Large intestine (tissue), 3 donors: ENCODE data around the gene MAP6D1. TPM values are rescaled to one million over a fixed set of nuclear protein-coding genes. Genes with fewer than 3 reads are reported as not detected.
"Not testable (repeated sequence)": the region's sequence is repeated elsewhere in the genome, so short reads cannot be mapped to it uniquely, and the experiment has no call there.

Experiments
- DNase-seq, 2 donors: peaks; one replicate each; pipeline versions ENCODE4 v3.0.0 to v3.0.0-alpha.2; 2013
- H3K27ac ChIP-seq: one replicate; pipeline ENCODE4 v1.5.1; 2013; ENCODE audit warnings: low read length
- H3K27me3 ChIP-seq: 2 replicates; pipeline ENCODE4 v1.6.1; 2013; ENCODE audit warnings: low read length; ENCODE audit not compliant: control insufficient read depth, insufficient read depth
- H3K36me3 ChIP-seq: 2 replicates; pipeline ENCODE4 v1.6.1; 2013; ENCODE audit warnings: low read length; ENCODE audit not compliant: control insufficient read depth, insufficient read depth
- H3K4me1 ChIP-seq: one replicate; pipeline ENCODE4 v1.6.1; 2013; ENCODE audit warnings: low read length; ENCODE audit not compliant: control insufficient read depth, insufficient read depth
- H3K4me3 ChIP-seq: one replicate; pipeline ENCODE4 v1.5.1; 2013; ENCODE audit warnings: low read length
- H3K9me3 ChIP-seq: one replicate; pipeline ENCODE4 v1.6.1; 2013; ENCODE audit warnings: mild to moderate bottlenecking, low read depth, low read length, moderate library complexity; ENCODE audit not compliant: control insufficient read depth
- WGBS: methylation state at CpG from one replicate; pipeline ENCODE4 v1.1.5; 2013; ENCODE audit warnings: low lambda C conversion rate; ENCODE audit not compliant: insufficient coverage; 5-methylcytosine and 5-hydroxymethylcytosine counted together
- polyA plus RNA-seq: library from polyadenylated mRNA; unstranded; fragments of 120-200 nt; gene quantifications from one replicate; pipeline ENCODE4 v1.2.1, GENCODE V29; 2013

The MAP6D1 gene
- polyA plus RNA-seq, 1 donor = 1.5 TPM

DNA sequence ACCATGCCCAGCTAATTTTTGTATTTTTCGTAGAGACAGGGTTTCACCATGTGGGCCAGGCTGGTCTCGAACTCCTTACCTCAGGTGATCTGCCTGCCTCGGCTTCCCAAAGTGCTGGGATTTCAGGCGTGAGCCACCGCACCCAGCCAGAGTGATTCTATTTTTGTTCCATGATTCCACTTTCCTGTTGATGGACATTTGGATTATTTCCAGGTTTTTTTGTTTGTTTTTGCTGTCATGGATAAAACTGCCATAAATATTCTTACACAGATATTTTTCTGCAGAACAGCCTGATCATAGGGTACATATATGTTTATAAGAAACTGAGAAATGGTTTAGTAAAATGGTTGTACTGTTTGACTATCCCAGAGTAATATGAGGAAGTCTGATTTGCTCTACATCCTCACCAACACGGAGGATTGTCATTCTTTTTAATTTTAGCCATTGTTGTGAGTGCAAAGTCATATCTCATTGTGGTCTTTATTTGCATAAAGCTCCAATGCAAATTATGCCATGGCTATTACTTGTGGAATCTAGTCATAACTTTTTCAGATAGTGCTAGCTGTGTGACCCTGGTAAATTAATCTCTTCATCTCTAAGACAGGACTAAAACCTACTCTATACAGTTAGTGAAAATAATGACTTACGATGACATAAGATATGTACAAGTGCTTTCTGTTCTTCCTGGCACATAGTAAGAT lies 42.7 kb downstream of the MAP6D1 start:
- WGBS = 93% methylated on average over 3 of the region's 7 CpGs
- no peaks in the 10 kb centered on the region for H3K4me1 ChIP-seq
- H3K4me3 ChIP-seq = no peak overlapping the region
- no peak overlapping the region for H3K27ac ChIP-seq
- H3K9me3 ChIP-seq = no peaks in the 10 kb centered on the region
- H3K36me3 ChIP-seq = peaks cover 57% of the 10 kb centered on the region
- no peaks in the 10 kb centered on the region for H3K27me3 ChIP-seq
- DNase-seq = no peak

DNA sequence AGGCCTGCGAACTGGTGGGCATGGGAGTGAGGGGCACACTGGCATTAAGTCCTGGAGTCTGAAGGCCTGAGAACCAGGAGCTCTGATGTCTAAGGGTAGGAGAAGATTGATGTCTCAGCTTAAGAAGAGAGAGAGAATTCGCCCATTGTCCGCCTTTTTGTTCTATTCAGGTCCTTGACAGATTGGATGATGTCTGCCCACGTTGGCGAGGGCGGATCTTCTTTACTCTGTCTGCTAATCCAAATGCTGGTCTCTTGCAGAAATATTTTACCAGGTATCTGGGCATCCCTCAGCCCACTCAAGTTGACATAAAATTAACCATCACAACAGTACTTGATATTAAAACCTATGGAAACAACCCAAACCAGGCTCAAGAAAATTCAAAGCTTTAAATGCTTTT lies 44.1 kb downstream of the MAP6D1 start:
- H3K9me3 ChIP-seq = no peaks in the 10 kb centered on the region
- no peak overlapping the region for H3K27ac ChIP-seq
- no peak for DNase-seq
- H3K4me3 ChIP-seq = no peak overlapping the region
- no peaks in the 10 kb centered on the region for H3K4me1 ChIP-seq
- 95% methylated on average over 3 of the region's 6 CpGs for WGBS
- H3K36me3 ChIP-seq = peaks cover 57% of the 10 kb centered on the region
- no peaks in the 10 kb centered on the region for H3K27me3 ChIP-seq

DNA sequence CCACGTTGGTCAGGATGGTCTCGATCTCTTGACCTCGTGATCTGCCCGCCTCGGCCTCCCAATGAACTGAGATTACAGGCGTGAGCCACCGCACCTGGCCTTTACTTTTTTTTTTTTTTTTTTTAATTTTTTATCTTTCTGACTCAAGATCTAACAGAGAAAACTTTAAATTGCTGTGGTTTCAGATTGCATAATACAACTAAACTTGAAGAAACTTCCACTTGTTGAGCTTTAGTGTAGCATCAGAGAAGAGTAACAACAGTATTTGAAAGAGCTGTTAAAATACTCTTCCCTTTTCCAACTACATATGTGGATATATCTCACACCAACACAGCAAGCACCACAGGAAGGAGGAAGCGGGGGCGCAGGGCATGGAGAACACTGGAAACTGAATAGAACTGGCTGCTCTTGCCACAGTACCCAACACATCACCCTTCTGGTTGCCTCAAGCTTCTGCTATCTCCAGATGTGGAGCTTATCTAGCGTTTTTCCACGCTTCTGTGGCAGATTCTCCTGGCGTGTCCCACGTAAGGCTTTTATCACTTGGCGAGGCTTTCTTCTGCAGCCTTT lies 45.4 kb downstream of the MAP6D1 start:
- WGBS = no CpG with 5 or more reads among the region's 14 CpGs

DNA sequence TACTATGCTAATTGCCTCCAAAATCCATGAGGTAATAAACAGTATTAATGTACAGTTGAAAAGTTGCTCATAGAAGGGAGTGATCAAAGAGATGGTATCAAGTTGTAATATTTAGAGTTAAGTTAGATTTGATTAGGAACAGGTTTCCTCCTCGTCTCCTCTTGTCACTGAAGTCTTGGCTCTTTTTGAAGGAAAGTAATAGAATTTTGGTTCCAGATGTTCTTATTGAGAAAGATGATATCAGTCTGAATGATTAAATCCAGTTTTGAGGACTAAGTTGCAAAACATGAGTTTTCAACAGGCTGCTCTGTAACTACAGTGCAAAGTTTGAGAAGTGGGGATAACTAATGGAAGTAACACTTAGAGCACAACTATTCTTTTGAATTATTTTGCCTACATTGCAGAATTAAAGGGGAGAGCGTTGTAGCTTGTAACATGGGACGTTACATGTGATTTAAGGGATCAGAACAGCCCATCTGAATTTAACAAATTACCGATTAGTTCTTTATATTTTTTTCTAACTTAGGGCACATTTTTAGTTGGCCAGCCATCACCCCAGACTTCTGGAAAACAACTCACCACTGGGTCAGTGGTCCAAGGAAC lies 48.3 kb downstream of the MAP6D1 start:
- Histone ChIP-seq H3K27ac (no peak overlapping the region), H3K9me3 (no peaks in the 10 kb centered on the region), H3K4me1 (no peaks in the 10 kb centered on the region), H3K27me3 (no peaks in the 10 kb centered on the region), H3K36me3 (peaks cover 59% of the 10 kb centered on the region), H3K4me3 (no peak overlapping the region)
- DNase-seq = no peak
- 100% methylated on average over 1 of the region's 4 CpGs for WGBS

More for the DNA sequence above, 45.4 kb downstream of the MAP6D1 start:
- H3K27me3 ChIP-seq = no peaks in the 10 kb centered on the region
- no peak overlapping the region for H3K27ac ChIP-seq
- no peak overlapping the region for H3K4me3 ChIP-seq
- no peaks in the 10 kb centered on the region for H3K4me1 ChIP-seq
- no peak for DNase-seq
- no peaks in the 10 kb centered on the region for H3K9me3 ChIP-seq
- H3K36me3 ChIP-seq = peaks cover 57% of the 10 kb centered on the region

DNA sequence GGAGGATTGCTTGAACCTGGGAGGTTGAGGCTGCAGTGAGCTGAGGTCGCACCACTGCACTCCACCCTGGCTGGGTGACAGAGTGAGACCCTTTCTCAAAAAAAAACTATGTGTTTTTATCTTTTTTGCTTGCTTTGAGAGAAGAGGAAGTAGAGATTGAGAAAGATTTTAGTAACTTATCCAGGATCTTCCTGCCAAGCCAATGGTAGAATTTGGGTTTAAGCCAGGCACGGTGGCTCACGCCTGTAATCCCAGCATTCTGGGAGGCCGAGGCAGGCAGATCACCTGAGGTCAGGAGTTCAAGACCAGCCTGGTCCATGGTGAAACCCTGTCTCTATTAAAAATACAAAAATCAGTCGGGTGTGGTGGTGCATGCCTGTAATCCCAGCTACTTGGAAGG lies 48.9 kb downstream of the MAP6D1 start:
- not testable (repeated sequence) for DNase-seq, H3K9me3 ChIP-seq, H3K27ac ChIP-seq, H3K4me1 ChIP-seq, H3K27me3 ChIP-seq, H3K4me3 ChIP-seq
- no CpG with 5 or more reads among the region's 5 CpGs for WGBS
- H3K36me3 ChIP-seq = peaks cover 59% of the 10 kb centered on the region

DNA sequence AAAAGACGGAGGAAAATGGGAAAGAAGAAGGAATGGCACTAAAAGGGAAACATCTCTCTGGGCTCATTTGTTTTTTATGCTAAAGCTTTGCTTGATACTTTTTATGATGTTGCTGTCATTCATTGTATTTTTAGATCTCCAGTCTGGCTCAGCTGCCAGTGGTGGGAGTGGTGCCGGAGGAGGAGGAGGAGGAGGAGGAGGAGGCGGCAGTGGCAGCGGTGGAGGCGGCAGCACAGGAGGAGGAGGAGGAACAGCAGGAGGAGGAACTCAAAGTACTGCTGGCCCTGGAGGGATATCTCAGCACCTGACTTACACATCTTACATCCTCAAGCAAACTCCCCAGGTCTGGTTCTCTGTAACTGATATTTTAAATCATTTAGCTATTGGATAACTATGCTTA lies 49.6 kb downstream of the MAP6D1 start:
- H3K9me3 ChIP-seq = no peaks in the 10 kb centered on the region
- peaks cover 54% of the 10 kb centered on the region for H3K36me3 ChIP-seq
- H3K4me3 ChIP-seq = no peak overlapping the region
- no peaks in the 10 kb centered on the region for H3K27me3 ChIP-seq
- no peak overlapping the region for H3K27ac ChIP-seq
- DNase-seq = peak; percentile 6 to 13
- H3K4me1 ChIP-seq = no peaks in the 10 kb centered on the region
- 100% methylated on average over 1 of the region's 5 CpGs for WGBS

DNA sequence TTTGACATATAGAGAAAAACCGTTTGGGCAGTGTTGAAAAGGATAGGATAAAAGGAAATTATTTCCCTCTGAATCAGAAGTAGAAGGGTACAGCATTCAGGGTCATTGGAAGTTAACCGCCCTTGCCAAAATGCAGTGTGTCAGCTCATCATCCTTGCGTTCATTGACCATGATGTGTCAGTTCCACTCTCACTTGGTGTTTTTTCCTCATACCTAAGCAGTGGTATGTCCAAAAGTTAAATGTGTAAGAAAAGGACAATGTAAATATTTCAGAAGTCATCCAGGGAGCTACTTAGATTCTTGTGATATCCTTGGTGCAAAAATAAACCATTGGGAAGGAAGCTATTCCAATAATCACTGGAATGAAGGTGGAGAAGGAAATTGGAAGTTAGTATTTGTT lies 50.7 kb downstream of the MAP6D1 start:
- DNase-seq = no peak
- WGBS = 80% methylated on average over 1 of the region's 3 CpGs
- no peaks in the 10 kb centered on the region for H3K9me3 ChIP-seq
- no peaks in the 10 kb centered on the region for H3K4me1 ChIP-seq
- H3K27me3 ChIP-seq = no peaks in the 10 kb centered on the region
- no peak overlapping the region for H3K27ac ChIP-seq
- no peak overlapping the region for H3K4me3 ChIP-seq
- peaks cover 46% of the 10 kb centered on the region for H3K36me3 ChIP-seq

DNA sequence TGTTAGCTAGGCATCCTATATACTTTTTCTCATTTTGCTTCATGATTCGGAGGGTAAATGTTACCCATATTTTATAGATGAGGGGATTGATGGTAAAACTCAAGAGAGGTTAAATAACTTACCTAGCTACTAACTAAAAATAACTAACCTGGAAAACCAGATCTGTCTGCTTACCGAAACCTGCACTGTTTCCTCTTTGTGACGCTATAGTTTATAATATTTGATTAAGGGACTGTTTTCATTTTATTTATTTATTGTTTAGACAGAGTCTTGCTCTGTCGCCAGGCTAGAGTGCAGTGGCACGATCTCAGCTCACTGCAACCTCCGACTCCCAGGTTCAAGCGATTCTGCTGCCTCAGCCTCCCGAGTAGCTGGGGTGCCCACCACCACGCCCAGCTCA lies 55.9 kb downstream of the MAP6D1 start:
- Histone ChIP-seq H3K4me3 (no peak overlapping the region), H3K27ac (no peak overlapping the region), H3K36me3 (peaks cover 30% of the 10 kb centered on the region), H3K4me1 (peaks cover 4% of the 10 kb centered on the region), H3K27me3 (no peaks in the 10 kb centered on the region), H3K9me3 (no peaks in the 10 kb centered on the region)
- no CpG with 5 or more reads among the region's 9 CpGs for WGBS
- no peak for DNase-seq

DNA sequence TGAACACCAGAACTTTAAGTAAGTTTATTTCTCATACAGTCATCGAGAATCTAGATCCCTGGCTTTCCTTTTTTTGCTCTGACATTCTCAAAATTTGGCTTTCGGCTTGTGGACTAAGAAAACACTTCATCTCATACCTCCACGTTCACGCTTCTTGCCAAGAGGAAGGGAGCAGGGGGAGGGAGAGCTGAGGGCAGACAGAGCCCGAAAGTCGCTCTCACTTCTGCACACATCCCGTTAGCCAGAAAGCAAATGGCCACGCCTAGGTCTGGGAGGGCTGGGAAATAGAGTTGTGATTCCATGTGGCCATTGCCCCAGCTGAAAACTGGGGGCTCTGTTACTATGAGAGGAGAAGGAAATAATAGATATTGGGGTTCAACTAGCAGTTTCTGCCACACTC lies 57.3 kb downstream of the MAP6D1 start:
- WGBS = 100% methylated on average over 1 of the region's 8 CpGs
- peaks cover 23% of the 10 kb centered on the region for H3K36me3 ChIP-seq
- H3K27me3 ChIP-seq = no peaks in the 10 kb centered on the region
- no peak overlapping the region for H3K27ac ChIP-seq
- no peaks in the 10 kb centered on the region for H3K9me3 ChIP-seq
- H3K4me1 ChIP-seq = peaks cover 4% of the 10 kb centered on the region
- no peak overlapping the region for H3K4me3 ChIP-seq
- DNase-seq = no peak

DNA sequence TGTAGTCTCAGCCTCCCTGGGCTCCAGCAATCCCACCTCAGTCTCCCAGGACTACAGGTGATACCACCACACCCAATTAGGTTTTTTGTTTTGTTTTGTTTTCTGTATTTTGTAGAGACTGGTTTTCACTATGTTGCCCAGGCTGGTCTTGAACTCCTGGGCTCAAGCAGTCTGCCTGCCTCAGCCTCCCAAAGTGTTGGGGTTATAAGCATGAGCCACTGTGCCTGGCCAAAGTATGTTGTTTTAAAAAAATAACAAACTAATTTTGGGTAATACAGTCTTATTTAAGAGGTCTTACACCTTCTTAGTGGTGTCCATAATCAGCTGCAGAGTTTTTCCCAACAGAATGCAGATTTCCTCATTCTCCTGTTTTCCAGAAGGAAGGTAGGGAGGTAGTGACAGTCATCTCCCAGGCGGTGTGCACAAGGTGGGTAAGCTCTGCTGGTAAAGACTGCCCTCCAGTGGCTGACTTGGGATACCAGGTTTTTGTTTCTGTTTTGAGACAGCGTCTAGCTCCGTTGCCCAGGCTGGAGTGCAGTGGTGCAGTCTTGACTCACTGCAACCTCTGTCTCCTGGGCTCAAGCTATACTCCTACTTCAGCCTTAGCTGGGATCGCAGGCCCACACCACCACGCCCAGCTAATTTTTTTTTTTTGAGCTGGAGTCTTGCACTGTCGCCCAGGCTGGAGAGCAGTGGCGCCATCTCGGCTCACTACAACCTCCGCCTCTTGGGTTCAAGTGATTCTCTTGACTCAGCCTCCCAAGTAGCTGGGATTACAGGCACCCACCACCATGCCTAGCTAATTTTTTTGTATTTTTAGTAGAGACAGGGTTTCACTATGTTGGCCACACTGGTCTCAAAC lies 58.4 kb downstream of the MAP6D1 start:
- H3K4me3 ChIP-seq = no peak overlapping the region
- no peaks in the 10 kb centered on the region for H3K9me3 ChIP-seq
- DNase-seq = peak; percentile 71 to 76
- H3K27me3 ChIP-seq = no peaks in the 10 kb centered on the region
- 70% methylated on average over 2 of the region's 9 CpGs for WGBS
- no peak overlapping the region for H3K27ac ChIP-seq
- H3K36me3 ChIP-seq = peaks cover 25% of the 10 kb centered on the region
- peaks cover 4% of the 10 kb centered on the region for H3K4me1 ChIP-seq
